AG09309 (cell line): ENCODE data around the gene GLOD5.

Experiments used
- DNase-seq: peaks from one replicate; pipeline ENCODE4 v3.0.0-alpha.2; 2010; ENCODE audit warnings: low read depth
- H3K4me3 ChIP-seq: 2 replicates; pipeline ENCODE4 v1.5.1; 2011; ENCODE audit warnings: mild to moderate bottlenecking, low read depth, low read length, moderate library complexity; ENCODE audit not compliant: control insufficient read depth
- TF ChIP-seq, protein P1 (sequence below): IDR thresholded peaks from 2 replicates; pipeline ENCODE4 v1.5.1; 2011; ENCODE audit warnings: mild to moderate bottlenecking, low read depth, low read length, inconsistent platforms; ENCODE audit not compliant: insufficient read depth, control insufficient read depth; ENCODE audit errors: missing control alignments

GLOD5 gene

DNA sequence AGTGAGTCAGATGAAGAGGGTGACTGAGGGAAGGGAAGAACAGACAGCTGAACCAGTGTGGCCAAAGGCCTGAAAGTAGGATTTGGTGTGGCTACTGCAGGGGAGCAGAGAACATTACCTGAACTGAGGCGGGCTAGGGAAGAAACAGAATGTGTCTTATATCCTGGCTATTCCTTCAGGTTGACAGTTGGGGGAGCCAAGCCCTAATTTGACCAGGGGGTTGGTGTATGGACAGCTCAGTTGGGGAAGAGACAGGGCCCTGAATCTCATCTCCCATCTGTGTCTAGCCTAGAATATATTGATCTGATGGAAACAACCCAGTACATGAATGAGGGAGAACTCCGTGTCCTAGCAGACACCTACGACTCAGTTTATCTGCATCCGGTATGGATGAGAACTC, 44.5 kb downstream of the GLOD5 start:
- H3K4me3 ChIP-seq: no peak overlapping the region
- TF ChIP-seq, protein P1, sequence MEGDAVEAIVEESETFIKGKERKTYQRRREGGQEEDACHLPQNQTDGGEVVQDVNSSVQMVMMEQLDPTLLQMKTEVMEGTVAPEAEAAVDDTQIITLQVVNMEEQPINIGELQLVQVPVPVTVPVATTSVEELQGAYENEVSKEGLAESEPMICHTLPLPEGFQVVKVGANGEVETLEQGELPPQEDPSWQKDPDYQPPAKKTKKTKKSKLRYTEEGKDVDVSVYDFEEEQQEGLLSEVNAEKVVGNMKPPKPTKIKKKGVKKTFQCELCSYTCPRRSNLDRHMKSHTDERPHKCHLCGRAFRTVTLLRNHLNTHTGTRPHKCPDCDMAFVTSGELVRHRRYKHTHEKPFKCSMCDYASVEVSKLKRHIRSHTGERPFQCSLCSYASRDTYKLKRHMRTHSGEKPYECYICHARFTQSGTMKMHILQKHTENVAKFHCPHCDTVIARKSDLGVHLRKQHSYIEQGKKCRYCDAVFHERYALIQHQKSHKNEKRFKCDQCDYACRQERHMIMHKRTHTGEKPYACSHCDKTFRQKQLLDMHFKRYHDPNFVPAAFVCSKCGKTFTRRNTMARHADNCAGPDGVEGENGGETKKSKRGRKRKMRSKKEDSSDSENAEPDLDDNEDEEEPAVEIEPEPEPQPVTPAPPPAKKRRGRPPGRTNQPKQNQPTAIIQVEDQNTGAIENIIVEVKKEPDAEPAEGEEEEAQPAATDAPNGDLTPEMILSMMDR: no peak
- no peak for DNase-seq

DNA sequence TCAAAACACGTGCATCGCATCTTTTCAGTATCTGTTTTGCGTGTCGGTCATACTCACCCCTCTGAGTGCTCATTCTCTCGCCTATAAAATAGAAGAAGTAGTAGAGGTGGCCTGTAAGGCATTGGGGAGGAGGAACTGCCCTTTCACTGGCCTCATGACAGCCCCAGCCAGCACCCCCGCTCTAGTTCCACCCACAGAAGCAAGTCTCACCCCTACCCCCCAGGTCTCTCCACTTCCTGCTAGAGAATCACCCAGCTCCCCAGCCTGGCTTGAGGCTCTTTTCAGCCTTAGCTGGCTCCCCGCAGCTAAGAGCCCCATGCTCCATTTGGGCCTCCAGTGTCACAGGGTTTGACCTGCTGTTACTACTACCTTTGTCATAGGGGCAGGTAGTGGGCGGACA, 52.1 kb downstream of the GLOD5 start:
- TF ChIP-seq, protein P1: no peak
- no peak for DNase-seq
- H3K4me3 ChIP-seq: no peak overlapping the region

DNA sequence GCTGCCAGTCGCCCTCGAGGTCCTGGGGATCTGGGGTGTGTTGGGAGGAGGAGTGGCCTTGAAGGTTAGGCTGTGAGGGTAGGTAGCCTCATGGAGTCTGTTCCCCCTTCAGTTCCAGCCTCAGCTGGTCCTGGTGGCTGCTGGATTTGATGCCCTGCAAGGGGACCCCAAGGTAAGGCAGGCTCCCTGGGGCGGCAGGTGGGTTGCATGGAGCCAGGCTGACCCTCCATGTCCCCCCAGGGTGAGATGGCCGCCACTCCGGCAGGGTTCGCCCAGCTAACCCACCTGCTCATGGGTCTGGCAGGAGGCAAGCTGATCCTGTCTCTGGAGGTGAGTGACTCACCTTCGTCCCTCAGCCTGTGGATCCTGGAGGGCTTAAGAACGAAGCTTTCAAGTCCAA, 53.2 kb downstream of the GLOD5 start:
- H3K4me3 ChIP-seq: no peak overlapping the region
- TF ChIP-seq, protein P1: no peak
- no peak for DNase-seq

DNA sequence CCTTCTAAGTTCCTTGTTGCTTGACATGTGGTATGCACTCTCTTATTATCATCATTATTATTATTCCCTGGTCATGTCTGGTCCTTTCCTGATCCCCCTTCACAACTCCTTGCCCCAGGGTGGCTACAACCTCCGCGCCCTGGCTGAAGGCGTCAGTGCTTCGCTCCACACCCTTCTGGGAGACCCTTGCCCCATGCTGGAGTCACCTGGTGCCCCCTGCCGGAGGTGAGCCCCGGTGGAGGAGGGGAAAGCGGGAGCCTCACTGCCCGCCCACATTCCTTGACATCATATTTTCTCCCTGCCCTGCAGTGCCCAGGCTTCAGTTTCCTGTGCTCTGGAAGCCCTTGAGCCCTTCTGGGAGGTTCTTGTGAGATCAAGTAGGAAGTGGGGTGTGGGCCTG, 53.7 kb downstream of the GLOD5 start:
- TF ChIP-seq, protein P1: no peak
- no peak for DNase-seq
- H3K4me3 ChIP-seq: no peak overlapping the region

DNA sequence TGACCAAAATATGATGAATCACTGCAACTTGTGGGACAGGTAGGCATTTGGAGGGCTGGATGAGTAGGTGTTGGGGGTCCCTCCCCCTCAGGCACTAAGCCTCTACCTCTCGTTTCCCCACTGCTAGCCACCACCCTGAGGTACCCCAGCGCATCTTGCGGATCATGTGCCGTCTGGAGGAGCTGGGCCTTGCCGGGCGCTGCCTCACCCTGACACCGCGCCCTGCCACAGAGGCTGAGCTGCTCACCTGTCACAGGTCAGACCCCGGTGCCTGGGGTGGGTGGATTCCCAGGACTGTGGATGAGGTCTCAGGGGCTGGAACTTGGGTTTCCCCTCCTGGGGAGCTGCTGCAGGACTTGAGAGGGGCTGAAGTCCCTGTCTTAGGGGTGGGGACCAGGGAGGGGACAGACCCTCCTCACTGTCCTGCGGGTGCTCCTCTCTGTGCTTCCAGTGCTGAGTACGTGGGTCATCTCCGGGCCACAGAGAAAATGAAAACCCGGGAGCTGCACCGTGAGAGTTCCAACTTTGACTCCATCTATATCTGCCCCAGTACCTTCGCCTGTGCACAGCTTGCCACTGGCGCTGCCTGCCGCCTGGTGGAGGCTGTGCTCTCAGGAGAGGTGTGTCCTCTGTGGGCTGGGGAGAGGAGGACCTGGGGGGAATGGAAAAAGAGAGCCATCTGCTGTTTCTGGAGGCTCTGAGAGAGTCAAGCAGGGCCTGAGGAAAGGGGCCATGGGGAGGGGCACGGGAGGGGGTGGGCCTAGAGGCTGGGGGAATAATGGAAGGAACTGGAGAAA, 54.7 kb downstream of the GLOD5 start:
- DNase-seq: no peak
- TF ChIP-seq, protein P1: no peak
- no peak overlapping the region for H3K4me3 ChIP-seq

DNA sequence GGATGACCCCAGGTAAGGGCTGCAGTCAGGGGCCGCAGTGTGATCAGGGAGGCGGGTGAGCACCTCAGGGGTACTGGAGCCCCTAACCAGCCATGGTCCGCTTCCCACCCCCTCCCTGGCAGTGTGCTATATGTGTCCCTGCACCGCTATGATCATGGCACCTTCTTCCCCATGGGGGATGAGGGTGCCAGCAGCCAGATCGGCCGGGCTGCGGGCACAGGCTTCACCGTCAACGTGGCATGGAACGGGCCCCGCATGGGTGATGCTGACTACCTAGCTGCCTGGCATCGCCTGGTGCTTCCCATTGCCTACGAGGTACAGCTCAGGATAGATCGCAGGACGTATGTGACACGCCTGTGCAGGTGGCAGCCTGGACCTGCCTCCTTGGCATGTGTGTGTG, 56.6 kb downstream of the GLOD5 start:
- no peak for DNase-seq
- TF ChIP-seq, protein P1: no peak
- no peak overlapping the region for H3K4me3 ChIP-seq
